CD4-positive, alpha-beta T cell treated with Interleukin-15 for 4 hours (primary cell): ENCODE data around the gene CLEC17A.
"Not testable (repeated sequence)": the region's sequence is repeated elsewhere in the genome, so short reads cannot be mapped to it uniquely, and the experiment has no call there.

Experiments
- DNase-seq: peaks from one replicate; pipeline ENCODE4 v3.0.0-alpha.2; 2020; ENCODE audit warnings: low spot score

Gene CLEC17A

GRCh38 chr19:14580623-14581237, 2.2 kb upstream of the CLEC17A start:
- DNase-seq: no peak

- DNase-seq: not testable (repeated sequence)
These were observed 1.5 kb downstream of the CLEC17A start for GRCh38 chr19:14584372-14584771.

DNA sequence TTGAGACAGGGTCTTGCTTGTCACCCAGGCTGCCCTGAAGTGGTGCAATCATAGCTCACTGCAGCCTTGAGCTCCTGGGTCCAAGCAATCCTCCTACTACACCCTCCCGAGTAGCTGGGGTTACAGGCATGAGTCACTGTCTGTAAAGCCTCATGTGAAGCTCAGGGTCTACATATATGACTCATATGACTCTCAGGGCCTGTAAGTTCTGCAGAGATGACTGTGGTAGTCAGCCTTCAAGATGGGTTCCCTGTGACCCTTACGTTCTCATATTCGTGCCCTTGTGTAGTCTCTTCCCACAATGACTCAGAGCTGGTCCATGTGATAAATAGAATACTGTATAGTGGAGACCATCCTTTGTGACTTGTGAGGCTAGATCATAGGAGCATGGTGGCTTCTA, 2.3 kb downstream of the CLEC17A start:
- DNase-seq: peak; percentile 25

GRCh38 chr19:14589433-14589832, 6.5 kb downstream of the CLEC17A start:
- DNase-seq: not testable (repeated sequence)

- no peak for DNase-seq
These were observed 12.7 kb downstream of the CLEC17A start for GRCh38 chr19:14595558-14595957.

DNA sequence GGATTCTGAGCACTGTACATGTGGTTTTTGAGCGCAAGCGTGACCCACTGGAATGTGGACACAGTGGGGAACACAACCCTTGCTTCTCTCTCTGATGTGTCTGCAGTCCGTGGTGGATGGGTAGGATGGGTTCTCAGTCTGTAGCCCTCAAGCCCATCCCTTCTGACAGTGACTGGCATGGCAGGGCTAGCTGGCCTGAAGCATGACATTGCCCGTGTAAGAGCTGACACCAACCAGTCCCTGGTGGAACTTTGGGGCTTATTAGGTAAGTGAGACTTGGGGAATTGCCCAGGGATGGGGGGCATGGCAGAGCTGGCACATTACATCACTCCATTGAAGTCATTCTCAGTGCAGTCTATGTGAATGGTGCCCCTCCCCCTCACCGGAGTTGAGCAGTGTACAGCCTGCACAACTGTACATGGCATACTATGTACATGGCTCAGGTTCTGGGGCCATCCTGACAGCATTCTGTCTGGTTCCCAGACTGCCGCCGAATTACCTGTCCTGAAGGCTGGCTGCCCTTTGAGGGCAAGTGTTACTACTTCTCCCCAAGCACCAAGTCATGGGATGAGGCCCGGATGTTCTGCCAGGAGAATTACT, 16.8 kb downstream of the CLEC17A start:
- DNase-seq: no peak

GRCh38 chr19:14603990-14604387, 21.1 kb downstream of the CLEC17A start:
- DNase-seq: no peak

DNA sequence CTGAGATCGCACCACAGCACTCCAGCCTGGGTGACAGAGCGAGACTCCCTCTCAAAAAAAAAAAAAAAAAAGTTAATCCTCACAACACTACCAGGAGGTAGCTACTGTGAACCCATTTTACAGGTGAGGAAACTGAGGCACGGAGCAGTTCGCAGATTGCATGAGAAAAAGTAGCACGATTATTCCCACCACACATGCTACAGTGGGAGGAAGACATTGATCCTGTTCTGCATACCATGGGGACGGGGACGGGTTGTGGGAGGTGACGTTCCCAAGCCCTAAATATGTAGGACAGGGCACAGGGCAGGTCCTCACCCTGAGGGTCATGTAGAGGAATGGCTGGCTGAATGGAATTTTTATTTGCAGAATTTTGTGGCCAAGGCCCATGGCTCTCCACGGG, 23.7 kb downstream of the CLEC17A start:
- no peak for DNase-seq

- no peak for DNase-seq
These were observed 28.2 kb downstream of the CLEC17A start for GRCh38 chr19:14611051-14611450.

GRCh38 chr19:14612242-14612641, 29.4 kb downstream of the CLEC17A start:
- not testable (repeated sequence) for DNase-seq

GRCh38 chr19:14612657-14613056, 29.8 kb downstream of the CLEC17A start:
- no peak for DNase-seq

GRCh38 chr19:14613399-14614098, 30.7 kb downstream of the CLEC17A start:
- not testable (repeated sequence) for DNase-seq

- DNase-seq: no peak
These were observed 31.2 kb downstream of the CLEC17A start for GRCh38 chr19:14614099-14614412.

DNA sequence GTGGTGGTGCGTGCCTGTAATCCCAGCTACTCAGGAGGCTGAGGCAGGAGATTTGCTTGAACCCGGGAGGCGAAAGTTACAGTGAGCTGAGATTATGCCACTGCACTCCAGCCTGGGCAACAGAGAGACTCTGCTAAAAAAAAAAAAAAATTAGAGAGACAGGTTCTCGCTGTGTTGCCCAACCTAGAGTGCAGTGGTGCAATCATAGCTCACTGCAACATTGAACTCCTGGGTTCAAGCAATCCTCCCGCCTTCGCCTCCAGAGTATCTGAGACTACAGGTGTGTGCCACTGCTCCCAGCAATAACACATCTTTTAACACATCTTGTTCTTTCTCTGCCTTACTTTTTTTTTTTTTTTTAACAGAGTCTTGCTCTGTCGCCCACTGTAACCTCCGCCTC, 32.7 kb downstream of the CLEC17A start:
- DNase-seq: no peak

DNA sequence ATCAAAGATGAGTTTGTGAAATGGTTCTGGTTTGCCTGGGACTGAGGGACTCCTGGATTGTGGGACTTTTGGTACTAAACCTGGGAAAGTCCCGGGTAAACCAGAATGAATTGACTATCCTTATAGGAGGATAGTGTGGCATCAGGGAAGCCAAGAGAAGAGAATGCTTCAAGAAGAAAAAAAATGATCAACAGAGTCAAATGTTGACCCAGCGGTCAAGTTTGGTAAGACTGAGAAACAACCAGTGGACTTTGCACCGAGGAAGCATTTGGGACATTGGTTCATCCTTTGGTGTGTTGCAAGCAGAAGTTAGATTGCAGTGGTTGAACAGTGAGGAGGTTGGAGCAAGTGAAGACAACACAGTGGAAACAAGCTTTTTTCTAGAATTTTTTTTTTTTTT, 33.5 kb downstream of the CLEC17A start:
- DNase-seq: no peak

DNA sequence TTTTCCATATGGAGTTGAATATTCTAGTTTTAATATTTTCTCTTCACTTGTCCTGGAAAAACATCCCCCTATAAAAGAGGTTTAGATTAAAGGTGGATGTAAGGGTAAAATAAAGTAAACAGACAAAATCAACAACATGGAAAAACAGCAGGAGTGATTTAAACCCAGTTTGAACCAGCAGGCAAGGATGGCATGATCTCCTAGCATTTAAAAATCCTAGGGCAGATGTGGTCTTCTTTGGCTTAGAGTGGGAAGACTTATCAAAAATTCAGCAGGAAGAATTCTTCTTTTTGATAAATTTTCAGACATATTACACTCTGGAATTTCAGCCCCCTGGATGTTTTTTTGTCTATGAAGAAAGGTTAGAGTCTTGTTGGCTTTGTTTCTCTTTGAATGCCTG, 36.5 kb downstream of the CLEC17A start:
- no peak for DNase-seq

DNA sequence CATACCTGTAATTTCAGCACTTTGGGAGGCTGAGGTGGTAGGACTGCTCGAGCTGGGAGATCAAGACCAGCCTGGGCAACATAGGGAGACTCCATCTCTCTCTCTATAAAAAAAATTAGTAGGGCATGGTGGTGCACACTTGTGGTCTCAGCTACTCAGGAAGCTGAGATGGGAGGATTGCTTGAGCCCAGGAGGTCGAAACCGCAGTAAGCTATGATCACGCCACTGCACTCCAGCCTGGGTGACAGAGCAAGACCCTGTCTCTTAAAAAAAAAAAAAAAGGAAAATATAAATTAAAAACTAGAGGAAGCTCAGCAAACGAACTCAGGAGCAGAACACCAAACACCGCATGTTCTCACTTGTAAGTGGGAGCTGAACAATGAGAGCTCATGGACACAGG, 41.6 kb downstream of the CLEC17A start:
- not testable (repeated sequence) for DNase-seq

DNA sequence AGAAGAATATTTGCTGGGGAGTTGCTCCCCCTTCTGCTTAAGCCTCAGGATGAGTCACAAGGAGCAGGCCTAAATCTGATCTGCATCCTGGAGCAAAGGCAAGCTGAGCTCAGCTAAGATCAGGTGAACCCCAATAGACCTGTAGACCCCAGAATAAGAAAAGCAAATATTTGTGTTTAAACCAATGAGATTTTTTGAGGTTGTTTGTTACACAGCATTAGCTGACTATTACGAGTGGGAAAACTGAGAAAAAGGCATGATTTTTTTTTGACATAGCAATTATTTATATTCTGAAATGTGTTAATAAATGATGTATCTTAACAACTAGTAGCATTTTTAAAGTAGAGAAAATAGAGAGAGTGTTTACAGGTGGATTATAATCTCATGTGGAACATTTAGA, 46.7 kb downstream of the CLEC17A start:
- DNase-seq: no peak

DNA sequence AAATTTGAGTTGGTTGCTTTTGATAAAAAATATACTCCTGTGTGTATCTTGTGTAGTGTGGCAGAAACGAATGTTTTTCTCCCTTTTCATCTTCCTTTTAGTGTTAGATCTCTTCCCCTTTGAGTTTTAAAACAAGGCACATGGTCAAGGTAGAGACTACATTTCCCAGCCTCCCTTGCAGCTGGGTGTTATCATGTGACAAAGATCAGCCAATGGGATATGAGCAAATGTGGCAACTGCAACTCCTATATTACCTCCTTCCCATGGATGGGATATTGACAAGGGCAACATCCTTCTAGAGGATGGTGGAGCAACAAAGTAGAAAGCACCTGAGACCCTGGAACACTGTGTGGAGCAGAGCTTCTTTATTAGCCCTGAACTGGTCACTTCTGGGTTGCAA, 49.4 kb downstream of the CLEC17A start:
- DNase-seq: no peak

GRCh38 chr19:14639536-14640277, 56.8 kb downstream of the CLEC17A start:
- no peak for DNase-seq

- no peak for DNase-seq
These were observed 65.6 kb downstream of the CLEC17A start for GRCh38 chr19:14648506-14648905.

GRCh38 chr19:14649020-14649419, 66.1 kb downstream of the CLEC17A start:
- no peak for DNase-seq

GRCh38 chr19:14650161-14650560, 67.3 kb downstream of the CLEC17A start:
- DNase-seq: no peak
